DMS153 (cell line): ENCODE results near the gene RSBN1.
"Not testable (repeated sequence)": the region's sequence is repeated elsewhere in the genome, so short reads cannot be mapped to it uniquely, and the experiment has no call there.

ENCODE experiments used
- DNase-seq: peaks from one replicate; lab custom pipeline; 2025; lab: John Stamatoyannopoulos, UW

RSBN1 gene

DNA sequence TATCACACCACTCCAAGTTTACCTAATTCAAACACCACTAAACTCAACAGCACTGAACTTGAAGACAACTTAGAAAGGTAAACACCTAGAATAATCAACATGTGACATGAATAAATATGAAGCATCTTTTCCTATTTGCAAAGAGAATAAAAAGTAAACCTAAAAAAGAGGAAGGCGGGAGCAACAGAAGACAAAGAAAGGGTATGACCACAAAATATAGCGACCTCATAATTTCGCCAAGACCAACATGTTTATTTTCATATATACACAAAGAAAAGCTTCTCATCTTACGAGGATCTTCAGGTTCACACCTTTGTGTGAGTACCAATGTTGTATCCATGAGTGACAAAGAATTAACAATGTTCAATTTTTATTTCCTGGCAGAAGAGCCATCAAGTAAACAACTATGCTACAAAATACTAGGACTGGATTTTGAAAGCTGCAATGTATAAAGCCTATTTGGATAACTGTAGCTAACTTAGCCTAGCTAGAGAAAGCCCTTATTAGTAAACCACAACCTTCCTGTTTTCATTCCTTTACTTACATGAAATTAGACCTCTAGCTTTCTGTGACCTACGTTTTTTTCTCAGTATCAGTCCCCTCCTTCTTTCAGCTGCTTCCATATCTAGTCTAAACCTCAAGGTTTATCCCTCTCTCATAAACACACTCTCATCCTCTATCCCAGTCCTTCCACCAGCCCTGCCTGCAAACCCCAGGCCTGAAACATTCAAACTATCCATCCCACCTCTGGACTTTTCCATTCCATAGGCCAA, 31.7 kb downstream of the RSBN1 start:
- no peak for DNase-seq

DNA sequence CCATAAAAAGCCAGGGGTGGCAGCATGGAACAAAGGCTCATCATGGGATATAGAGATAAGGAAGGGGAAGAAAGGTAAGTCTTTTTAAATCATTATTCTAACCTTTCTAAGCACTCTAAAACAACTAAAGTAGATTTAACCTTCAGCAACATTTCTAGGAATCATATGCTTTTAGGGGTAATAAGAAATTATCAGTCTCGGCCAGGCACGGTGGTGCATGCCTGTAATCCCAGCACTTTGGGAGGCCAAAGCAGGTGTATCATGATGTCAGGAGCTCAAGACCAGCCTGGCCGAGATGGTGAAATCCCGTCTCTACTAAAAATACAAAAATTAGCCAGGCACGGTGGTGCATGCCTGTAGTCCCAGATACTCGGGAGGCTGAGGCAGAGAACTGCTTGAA, 32.7 kb downstream of the RSBN1 start:
- no peak for DNase-seq

DNA sequence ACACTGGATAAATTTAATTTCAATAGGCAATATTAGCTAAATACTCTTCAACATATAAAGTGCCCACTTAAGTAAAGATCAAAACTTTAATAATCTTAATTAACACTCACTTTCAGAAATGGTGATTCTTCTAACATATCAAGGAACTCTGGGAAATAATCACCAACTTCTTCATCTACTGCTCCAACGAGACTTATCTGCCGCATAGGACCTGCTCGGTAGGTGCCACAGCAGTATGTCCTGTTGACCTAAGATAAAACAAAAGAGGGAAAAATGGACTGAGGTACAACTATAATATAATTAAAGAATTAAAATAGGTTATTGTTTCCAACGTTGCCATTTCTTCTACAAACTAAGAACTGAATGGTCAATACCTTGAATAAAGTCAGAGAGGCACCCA, 34.7 kb downstream of the RSBN1 start:
- no peak for DNase-seq

DNA sequence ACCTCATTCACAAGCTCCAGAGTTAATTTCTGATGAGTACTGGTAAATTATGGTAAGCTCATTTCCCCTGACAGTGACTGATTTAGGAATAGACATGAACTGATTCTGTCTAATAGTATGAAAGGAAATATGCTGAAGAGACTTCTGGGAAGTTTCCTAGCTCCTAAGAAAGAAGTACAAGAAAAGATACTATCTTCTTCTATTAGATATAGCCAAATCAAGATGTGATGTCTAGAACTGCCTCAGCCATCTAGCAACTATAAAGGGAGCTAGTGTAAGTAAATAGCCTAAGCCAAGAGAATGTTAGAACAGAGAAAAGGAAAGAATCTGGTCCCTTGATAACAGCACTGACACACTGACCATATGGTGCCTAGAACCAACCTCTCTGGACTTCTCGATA, 42.2 kb downstream of the RSBN1 start:
- no peak for DNase-seq

DNA sequence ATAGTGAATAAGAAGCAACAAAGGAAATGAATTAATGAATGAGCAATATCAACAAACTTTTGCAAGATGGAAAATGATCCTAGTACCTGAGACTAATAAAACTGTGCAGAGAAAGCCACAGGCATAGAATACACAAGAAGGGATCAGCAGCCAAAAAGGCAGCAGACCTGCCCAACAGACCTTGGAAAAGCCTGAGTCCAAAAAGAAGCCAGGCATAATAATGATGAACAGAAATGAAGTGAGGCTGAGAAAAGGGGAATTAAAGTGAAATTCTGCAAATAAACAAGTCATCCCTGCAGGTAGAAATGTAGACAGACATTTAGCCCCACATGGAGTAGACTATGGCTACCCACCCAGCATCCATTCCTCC, 42.7 kb downstream of the RSBN1 start:
- no peak for DNase-seq

DNA sequence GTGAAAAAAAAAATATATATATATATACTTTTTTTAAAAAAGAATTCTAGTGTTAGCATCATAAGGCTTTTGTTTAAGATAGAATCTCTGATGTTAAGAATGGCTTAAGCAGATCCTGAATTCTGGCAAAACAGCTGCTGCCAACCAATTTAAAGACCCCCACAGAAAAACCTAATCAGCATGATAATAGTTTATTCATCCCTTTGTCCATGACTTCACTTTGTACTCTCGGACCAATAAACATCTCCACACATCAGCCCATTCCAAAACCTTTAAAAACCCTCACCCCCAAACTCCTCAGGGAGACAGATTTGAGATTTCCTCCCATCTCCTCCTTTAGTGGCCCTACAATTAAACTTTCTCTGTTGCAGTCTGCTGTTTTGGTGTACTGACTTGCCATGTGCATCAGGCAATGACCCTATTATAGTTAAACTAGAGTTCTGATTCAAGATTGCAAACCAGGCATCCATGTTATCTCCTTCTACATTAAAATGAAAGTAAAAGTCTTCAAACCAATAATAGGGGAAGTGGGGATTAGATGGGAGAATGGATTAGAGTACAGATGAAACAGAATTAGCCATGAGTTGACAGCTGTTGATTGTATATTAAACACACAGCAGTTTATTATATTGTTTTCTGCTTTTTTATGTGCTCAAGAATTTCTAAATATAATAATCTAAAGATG, 43.2 kb downstream of the RSBN1 start:
- no peak for DNase-seq

DNA sequence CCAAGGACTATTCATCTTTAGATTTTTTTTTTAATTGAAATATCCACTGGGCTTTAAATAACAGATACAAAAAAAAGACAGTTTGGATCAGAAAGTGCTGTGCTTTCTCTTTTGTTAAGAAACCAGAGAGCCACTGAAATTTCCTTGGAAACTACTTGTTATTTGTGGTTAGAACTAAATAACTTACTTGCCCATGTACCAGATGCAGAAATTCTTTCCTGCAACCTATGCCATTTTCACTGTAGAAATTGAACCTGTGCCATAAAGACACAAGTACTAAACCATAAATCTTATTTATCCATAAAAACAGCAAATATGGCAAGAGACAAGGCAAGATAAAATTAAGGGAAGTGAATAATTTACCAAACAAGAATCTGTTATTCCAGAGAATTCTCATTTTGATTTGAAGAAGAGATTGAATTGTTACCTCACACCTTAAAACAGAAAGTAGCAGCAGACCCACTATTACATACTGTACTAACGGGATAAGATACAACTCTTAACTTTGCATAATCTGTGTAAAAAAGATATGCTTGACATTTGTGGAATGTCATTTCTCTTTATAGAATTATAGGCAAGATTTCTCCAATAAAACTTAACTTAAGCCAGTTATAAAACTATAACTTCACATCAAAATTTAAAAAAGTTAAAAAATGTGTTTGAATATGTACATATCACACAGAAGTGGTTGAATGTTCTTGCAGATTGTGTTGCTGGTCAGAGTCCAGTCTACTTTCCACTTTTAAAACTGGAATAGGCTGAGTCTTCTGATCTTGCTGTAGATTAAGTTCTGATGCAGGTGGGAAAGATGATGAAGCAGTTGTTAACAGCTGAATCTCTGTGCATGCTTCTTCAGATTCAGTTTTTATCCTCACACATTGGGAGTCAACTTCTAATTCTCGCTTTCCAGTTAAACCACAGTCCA, 46.7 kb downstream of the RSBN1 start:
- DNase-seq: no peak

DNA sequence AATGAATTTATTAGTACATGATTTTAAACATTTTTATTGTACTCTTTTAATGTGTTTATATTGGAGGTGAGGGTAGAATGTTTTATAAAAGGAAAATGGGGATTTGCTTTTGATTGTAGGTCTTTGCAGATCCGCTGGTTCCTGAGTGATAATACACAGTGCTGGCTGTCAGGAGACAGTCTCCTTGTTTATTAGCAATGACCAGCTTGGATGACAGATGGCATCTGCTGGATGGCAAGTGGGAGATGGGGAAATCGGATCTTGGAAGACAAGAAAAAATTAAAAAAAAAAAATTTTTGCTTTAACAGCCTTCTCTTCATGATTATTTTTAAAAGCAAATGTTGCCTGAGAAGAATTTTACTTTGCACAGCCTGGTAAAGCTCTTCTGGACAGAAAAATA, 48.6 kb downstream of the RSBN1 start:
- no peak for DNase-seq

DNA sequence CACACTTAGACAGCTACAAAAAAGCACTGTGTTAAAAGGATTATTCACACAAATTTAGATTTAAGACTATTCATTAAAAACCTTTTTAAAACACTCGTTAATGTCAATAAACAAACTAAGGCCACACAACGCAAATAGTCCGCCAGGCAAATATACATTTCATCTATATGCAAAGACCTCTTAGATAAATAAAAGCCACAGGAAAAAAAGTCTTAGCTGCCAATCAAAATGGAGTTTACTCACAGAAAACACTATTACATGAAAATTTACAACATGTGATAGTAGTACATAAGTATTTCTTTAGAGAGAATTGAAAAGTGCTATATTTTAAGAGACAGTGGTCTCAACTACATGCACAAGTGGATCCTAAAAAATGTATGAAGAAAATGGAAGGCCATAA, 50.3 kb downstream of the RSBN1 start:
- DNase-seq: no peak

DNA sequence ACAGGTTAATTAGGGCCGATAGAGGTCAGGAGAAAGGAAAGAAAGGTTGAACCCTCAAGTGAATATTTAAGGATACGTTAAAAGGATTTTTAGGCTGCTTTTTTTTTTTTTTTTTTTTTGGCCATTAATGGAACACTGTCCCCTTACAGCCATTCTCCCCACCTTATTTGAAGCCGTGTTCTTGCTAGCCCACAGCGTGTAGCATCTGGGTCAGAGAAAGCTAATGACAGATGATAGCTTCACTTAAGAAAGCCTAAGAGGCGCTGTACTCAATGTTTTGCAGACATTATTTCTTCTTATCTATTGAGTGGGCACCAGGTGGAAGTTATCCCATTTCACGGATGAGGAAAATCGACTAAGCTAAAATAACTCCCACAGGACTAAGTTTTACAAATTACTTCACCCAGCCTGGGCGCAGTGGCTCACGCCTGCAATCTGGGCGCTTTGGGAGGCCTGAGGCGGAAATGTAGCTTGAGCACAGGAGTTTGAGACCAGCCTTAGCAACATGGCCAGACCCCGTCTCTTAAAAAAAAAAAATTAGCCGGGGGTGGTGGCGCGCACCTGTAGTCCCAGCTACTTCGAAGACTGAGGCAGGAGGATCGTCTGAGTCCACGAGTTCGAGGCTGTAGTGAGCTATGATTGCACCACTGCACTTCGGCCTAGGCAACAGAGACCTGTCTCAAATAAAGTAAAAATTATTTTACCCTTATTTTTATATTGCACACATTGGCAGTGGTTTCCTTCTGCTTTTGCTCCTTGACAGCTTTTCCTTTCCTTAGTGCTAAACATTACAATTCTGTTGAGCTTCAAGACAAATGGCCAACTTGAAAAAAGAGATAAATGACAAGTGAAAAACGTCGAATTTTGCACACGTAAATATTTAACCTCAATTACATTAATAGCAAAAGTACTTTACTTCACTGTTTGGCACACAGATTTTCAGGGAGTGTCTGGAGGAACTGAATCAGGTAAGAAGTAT, 51.9 kb downstream of the RSBN1 start:
- no peak for DNase-seq

DNA sequence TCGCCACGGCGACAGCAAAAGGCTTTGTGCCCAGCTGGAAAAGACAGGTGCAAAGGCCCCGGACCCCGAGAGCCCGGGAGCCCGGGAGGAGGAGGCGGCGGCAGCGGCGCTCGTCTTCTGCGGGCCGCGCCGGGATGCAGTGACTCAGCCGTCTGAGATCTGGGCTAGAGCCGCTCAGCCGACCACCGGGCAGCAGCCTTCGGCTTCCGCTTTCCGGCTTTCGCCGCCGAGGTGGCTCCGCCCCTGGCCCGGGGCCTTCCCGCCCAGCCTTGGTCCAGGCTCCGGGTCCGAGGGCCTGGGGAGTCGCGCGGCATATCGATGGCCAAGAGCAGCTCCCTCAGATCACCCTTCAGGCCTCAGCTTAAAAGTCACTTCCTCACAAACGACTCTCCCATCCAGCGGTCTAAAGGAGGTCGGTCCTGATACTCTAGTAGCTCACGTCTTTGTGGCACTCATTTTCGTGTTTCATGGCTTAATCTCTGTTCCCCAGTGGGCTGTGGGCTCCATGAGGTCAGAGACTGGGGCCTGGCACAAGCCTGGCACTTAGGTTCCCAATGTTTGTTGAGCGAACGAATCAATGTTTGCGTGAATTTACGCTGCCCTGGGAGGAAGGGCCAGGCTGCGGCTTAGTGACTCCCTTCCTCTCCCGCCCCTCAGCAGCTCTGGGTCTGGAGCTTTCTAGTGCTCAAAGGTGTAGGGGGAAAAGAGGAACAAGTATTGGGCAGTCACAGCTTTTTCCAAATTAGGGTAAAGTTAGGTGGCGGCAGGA, 52.8 kb downstream of the RSBN1 start, which contains the start of gene PHTF1:
PHTF1 (minus strand) TSS at position 154 of the 769 bp plus-strand sequence. CDS start 783 bp downstream, outside the sequence.
- peak; percentile 58 for DNase-seq

DNA sequence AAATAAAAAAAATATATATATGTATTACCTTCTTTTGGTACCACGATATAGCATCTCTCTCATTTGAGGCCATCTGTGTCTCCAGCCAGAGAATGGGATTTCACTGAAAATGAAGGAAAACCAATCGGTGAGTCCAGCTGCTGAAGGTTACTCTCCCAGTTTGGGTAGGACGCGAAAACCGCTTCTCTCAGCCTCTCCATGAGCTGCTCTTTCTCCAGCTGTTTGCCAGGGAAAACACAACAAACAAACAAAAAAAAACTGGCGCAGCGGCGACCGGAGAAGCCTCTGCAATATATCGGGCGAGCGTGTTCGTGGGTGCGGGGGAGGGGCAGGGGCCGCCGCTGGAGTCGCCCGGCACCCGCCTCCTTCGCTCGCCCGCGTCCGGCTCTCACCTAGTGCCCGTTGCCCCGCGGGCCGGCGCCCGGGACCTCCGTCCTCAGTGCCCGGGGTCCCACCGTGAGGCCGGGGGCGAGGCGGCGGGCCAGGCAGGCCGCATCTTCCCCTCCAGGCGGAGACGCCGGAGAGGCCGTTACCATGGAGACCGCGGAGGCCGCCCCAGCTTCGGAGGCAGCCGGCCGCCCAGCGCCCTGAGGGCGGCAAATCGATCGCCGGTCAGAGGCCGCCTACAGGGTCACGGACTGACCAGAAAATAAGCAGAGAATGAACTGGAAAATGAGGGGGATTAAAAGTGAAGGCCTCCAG, 53.5 kb downstream of the RSBN1 start:
- peak; percentile 25 for DNase-seq

DNA sequence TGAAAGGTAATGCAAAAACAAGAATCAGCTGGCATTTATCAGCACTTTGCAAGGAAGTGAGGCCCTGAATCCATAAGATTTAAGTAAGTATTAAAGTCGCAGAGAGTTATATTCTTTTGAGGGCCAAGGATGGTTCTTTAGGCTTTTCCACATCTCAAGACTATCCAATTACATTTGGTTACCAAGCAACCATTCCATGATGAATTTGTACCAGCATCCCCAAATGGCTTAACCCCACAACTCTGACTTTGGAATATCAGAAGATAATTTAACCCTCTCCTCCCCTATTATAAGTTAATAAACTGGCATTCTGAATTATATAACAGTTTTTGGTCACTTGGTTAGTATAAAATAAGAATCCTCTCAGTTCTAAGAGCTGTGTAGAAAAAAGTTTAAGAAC, 55.8 kb downstream of the RSBN1 start:
- DNase-seq: no peak

DNA sequence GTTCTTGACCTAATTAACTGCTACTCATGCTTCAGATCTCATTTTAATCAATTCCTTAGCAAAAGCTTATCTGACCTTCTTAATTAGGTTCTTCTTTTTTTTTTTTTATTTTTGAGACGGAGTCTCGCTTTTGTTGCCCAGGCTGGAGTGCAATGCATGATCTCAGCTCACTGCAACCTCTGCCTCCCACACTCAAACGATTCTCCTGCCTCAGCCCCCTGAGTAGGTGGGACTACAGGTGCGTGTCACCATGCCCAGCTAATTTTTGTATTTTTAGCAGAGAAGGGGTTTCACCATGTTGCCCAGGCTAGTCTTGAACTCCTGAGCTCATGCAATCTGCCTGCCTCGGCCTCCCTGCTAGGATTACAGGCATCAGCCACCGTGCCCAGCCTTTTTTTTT, 58.9 kb downstream of the RSBN1 start:
- DNase-seq: not testable (repeated sequence)

DNA sequence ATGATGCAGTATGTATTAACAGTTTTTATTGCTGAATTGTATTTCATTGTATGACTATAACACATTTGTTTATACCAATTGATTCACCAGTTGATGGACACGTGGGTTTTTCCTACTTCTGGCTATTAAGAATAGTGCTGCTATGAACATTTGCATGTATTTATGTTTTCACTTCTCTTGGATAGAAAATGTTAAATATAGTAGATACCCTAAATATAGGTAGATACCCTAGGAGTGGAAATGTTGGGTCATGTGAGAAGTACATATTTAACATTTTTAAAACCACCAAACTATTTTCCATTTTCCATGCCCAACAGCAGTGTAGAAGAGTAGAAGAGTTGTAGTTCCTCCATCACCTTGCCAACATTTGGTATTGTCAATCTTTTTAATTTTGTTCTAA, 60.8 kb downstream of the RSBN1 start:
- no peak for DNase-seq

DNA sequence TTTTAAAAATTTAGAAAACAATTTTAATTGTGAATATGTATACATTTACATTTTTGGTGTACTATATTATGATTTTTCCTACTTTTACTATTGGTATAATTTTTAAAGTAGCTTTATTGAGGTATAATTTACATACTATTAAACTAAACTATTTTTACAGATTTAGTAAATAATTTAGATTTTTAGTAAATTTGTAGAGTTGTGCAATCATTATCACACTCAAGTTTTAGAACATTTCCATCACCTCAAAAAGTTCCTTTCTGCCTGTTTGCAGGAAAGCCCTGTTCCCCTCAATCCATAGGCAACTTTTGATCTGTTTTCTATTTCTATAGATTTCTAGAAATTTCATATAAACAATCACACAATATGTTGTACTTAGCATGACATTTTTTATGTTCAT, 61.2 kb downstream of the RSBN1 start:
- DNase-seq: no peak

DNA sequence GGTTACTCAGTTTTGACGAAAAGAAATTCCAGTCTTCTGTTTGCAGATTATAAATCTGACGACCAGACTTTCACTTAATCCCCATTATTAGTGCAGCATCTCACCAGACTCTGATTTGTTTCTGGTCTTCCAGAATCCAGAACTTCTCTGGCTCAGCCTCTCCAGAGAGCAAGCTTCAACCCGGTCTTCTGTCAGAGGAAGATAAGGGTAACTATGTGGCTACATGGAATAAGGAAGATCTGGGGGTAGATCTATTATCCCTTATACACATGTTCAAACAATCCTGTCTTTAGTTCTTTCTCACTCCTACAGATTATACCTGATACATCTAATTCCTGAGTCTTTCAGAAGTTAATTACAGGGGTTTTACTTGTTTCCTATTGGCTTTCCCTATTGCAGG, 62.9 kb downstream of the RSBN1 start:
- DNase-seq: no peak

DNA sequence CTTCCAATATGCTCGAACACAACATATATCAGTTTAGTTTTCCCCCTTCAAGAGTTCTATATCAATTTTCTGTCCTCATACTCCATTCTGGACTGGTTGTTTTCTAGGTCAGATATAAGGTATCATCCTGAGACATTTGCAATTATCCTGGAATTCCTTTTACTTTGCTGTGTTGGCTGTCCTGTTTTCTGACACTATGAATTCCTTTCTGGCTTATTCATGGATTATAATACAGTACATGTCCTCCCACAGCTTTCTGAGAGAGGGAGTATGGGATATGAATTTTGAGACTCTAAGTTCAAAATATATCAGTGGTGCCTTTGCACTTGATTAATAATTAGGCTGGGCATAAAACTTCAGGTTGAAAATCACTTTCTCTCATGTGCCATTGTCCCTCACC, 64.9 kb downstream of the RSBN1 start:
- DNase-seq: no peak

DNA sequence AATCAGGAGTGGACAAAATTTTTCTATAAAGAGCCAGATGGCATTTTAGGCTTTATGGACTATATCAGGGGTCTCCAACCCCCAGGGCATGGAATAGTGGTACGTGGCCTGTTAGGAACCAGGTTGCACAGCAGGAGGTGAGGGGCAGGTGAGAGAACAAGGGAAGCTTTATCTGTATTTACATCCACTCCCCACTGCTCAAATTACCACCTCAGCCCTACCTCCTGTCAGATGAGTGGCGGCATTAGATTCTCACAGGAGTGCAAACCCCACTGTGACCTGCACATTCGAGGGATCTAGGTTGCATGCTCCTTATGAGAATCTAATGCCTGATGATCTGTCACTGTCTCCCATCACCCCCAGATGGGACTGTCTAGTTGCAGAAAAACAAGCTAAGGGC, 66.9 kb downstream of the RSBN1 start:
- no peak for DNase-seq

DNA sequence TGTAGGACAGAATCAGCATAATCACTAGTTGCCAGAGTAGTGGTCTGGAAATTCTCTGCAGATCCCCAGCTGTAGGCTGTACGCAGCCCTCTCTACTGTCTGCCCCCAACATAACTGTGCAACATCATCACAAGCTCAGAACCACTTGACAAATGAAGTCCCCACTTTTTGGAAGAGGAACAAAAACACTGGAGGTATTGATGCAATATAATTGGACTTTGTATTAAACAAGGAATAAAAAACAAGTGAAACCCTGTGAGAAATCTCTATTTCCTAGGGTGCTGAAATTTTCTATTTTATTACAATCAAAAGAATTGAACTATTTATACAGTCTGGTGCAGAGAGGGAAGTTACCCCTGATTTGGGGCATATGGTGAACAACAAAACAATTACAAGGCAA, 68.2 kb downstream of the RSBN1 start:
- DNase-seq: no peak
